H9 (cell line): Measurements from ENCODE around the gene RORC. TPM values are rescaled to one million over a fixed set of nuclear protein-coding genes. Genes with fewer than 3 reads are reported as not detected.

ENCODE experiments used
- DNase-seq: peaks from one replicate; pipeline ENCODE4 v3.0.0-alpha.2; 2017
- H2AFZ ChIP-seq: one replicate; pipeline ENCODE4 v1.6.1; 2013; ENCODE audit warnings: mild to moderate bottlenecking, low read length, control low read depth, moderate library complexity
- H2AK5ac ChIP-seq: 2 replicates; pipeline ENCODE4 v1.6.1; 2013; ENCODE audit warnings: low read length, control low read depth, mixed read lengths; ENCODE audit not compliant: insufficient read length
- H2BK120ac ChIP-seq: one replicate; pipeline ENCODE4 v1.6.1; 2013; ENCODE audit warnings: low read depth, mild to moderate bottlenecking, low read length, control low read depth, inconsistent platforms; ENCODE audit not compliant: poor library complexity, severe bottlenecking
- H2BK12ac ChIP-seq: 2 replicates; pipeline ENCODE4 v1.6.1; 2013; ENCODE audit warnings: low read length, control low read depth, mixed read lengths, low read depth; ENCODE audit not compliant: insufficient read length
- H2BK15ac ChIP-seq: 2 replicates; pipeline ENCODE4 v1.6.1; 2013; ENCODE audit warnings: low read depth, low read length, control low read depth
- H2BK20ac ChIP-seq: one replicate; pipeline ENCODE4 v1.6.1; 2013; ENCODE audit warnings: low read depth, mild to moderate bottlenecking, low read length, control low read depth, inconsistent platforms; ENCODE audit not compliant: poor library complexity, severe bottlenecking
- H2BK5ac ChIP-seq: 2 replicates; pipeline ENCODE4 v1.6.1; 2013; ENCODE audit warnings: low read length, control low read depth, mixed read lengths; ENCODE audit not compliant: insufficient read length
- H3K14ac ChIP-seq: 2 replicates; pipeline ENCODE4 v1.6.1; 2013; ENCODE audit warnings: low read length, control low read depth; ENCODE audit not compliant: insufficient read depth
- H3K18ac ChIP-seq: 2 replicates; pipeline ENCODE4 v1.6.1; 2013; ENCODE audit warnings: low read depth, mild to moderate bottlenecking, mixed read lengths, low read length, control low read depth; ENCODE audit not compliant: insufficient read length
- H3K23ac ChIP-seq: 2 replicates; pipeline ENCODE4 v1.6.1; 2013; ENCODE audit warnings: low read length, control low read depth, mixed read lengths, low read depth; ENCODE audit not compliant: insufficient read length
- H3K23me2 ChIP-seq: 2 replicates; pipeline ENCODE4 v1.6.1; 2013; ENCODE audit warnings: low read depth, mild to moderate bottlenecking, mixed read lengths, low read length, control low read depth; ENCODE audit not compliant: insufficient read length, poor library complexity, severe bottlenecking
- H3K27ac ChIP-seq: 2 replicates; pipeline ENCODE4 v1.5.1; 2013; ENCODE audit warnings: low read length, control low read depth, mixed read lengths, low read depth; ENCODE audit not compliant: insufficient read length
- H3K27me3 ChIP-seq: 2 replicates; pipeline ENCODE4 v1.6.1; 2013; ENCODE audit warnings: low read length, control low read depth, inconsistent platforms; ENCODE audit not compliant: insufficient read depth
- H3K4ac ChIP-seq: 2 replicates; pipeline ENCODE4 v1.6.1; 2013; ENCODE audit warnings: low read depth, mild to moderate bottlenecking, control low read depth, inconsistent platforms, low read length, moderate library complexity
- H3K4me1 ChIP-seq: 2 replicates; pipeline ENCODE4 v1.6.1; 2013; ENCODE audit warnings: low read length, control low read depth, inconsistent platforms; ENCODE audit not compliant: insufficient read depth
- H3K4me2 ChIP-seq: 2 replicates; pipeline ENCODE4 v1.6.1; 2013; ENCODE audit warnings: low read length, control low read depth, mixed read lengths; ENCODE audit not compliant: insufficient read length, insufficient read depth
- H3K56ac ChIP-seq: 2 replicates; pipeline ENCODE4 v1.6.1; 2013; ENCODE audit warnings: low read depth, mild to moderate bottlenecking, mixed read lengths, low read length, control low read depth; ENCODE audit not compliant: insufficient read length
- H3K79me1 ChIP-seq: 2 replicates; pipeline ENCODE4 v1.6.1; 2013; ENCODE audit warnings: low read depth, mild to moderate bottlenecking, moderate library complexity, low read length, control low read depth, inconsistent platforms; ENCODE audit not compliant: insufficient read depth, poor library complexity, severe bottlenecking
- H3K79me2 ChIP-seq: 2 replicates; pipeline ENCODE4 v1.6.1; 2013; ENCODE audit warnings: low read length, control low read depth, inconsistent platforms; ENCODE audit not compliant: insufficient read depth
- H3K9ac ChIP-seq: 2 replicates; pipeline ENCODE4 v1.6.1; 2013; ENCODE audit warnings: low read length, control low read depth, mixed read lengths; ENCODE audit not compliant: insufficient read length; ENCODE audit errors: extremely low read depth
- H3K9me3 ChIP-seq: one replicate; pipeline ENCODE4 v1.6.1; 2013; ENCODE audit warnings: low read depth, low read length, inconsistent platforms; ENCODE audit not compliant: control insufficient read depth
- H3T11ph ChIP-seq: one replicate; pipeline ENCODE4 v1.6.1; 2013; ENCODE audit warnings: mild to moderate bottlenecking, low read length, control low read depth, inconsistent platforms
- H4K20me1 ChIP-seq: one replicate; pipeline ENCODE4 v1.6.1; 2013; ENCODE audit not compliant: control insufficient read depth, insufficient read length, insufficient read depth
- H4K5ac ChIP-seq: 2 replicates; pipeline ENCODE4 v1.6.1; 2013; ENCODE audit warnings: low read depth, mild to moderate bottlenecking, mixed read lengths, low read length, control low read depth; ENCODE audit not compliant: insufficient read length
- H4K8ac ChIP-seq: replicated peaks from 2 replicates; pipeline ENCODE4 v1.6.1; 2013; ENCODE audit warnings: low read length, control low read depth, mixed read lengths, low read depth; ENCODE audit not compliant: insufficient read length
- H4K91ac ChIP-seq: 2 replicates; pipeline ENCODE4 v1.6.1; 2013; ENCODE audit warnings: low read depth, mild to moderate bottlenecking, moderate library complexity, mixed read lengths, low read length, control low read depth; ENCODE audit not compliant: insufficient read length
- H3K27ac Mint-ChIP-seq, 3 experiments: 2 replicates in 2 of 3; 3 replicates in 1 of 3; pipeline ENCODE4 v1.8.0; 2020 to 2021; ENCODE audit warnings: mixed read lengths in 3 of 3, mild to moderate bottlenecking in 1 of 3, moderate library complexity in 1 of 3
- H3K27me3 Mint-ChIP-seq: 2 replicates; pipeline ENCODE4 v1.8.0; 2021; ENCODE audit warnings: low read depth, mild to moderate bottlenecking, moderate library complexity, mixed read lengths
- H3K36me3 Mint-ChIP-seq, 3 experiments: 2 replicates in 2 of 3; 3 replicates in 1 of 3; pipeline ENCODE4 v1.8.0; 2020 to 2021; ENCODE audit warnings: low read depth in 3 of 3, mixed read lengths in 3 of 3; ENCODE audit not compliant: insufficient read depth in 1 of 3
- H3K4me1 Mint-ChIP-seq, 2 experiments: 2 replicates each; pipeline ENCODE4 v1.8.0; 2020; ENCODE audit warnings: mixed read lengths in 2 of 2
- H3K4me3 Mint-ChIP-seq, 2 experiments: 2 replicates in 1 of 2; 3 replicates in 1 of 2; pipeline ENCODE4 v1.8.0; 2020 to 2021; ENCODE audit warnings: mild to moderate bottlenecking in 2 of 2, mixed read lengths in 2 of 2, moderate library complexity in 1 of 2
- H3K9me3 Mint-ChIP-seq, 2 experiments: 2 replicates in 1 of 2; 3 replicates in 1 of 2; pipeline ENCODE4 v1.8.0; 2020; ENCODE audit warnings: mild to moderate bottlenecking in 2 of 2, mixed read lengths in 2 of 2, moderate library complexity in 1 of 2
- CTCF ChIP-seq: fragments of 200-600 bp; sonication (generic); conservative IDR thresholded peaks from 3 replicates; pipeline ENCODE4 v1.8.0; 2021; ENCODE audit warnings: antibody characterized with exemption, mild to moderate bottlenecking
- WGBS: extraction: QIAGEN DNeasy Blood & Tissue Kit; methylation state at CpG from one replicate; pipeline ENCODE4 v1.1.7; 2013; ENCODE audit warnings: missing lambda C conversion rate, low lambda C conversion rate, mixed read lengths; ENCODE audit not compliant: insufficient read length; ENCODE audit errors: extremely low coverage; 5-methylcytosine and 5-hydroxymethylcytosine counted together
- total RNA-seq: library from RNA; stranded (reverse); gene quantifications from 2 replicates; pipeline ENCODE4 v1.2.1, GENCODE V29; 2021

The RORC gene
- total RNA-seq, 1 experiment from 2014 or later: 0.52 TPM

- H2AK5ac ChIP-seq: no peak overlapping the region
- H3K27ac ChIP-seq: no peak overlapping the region
- H2BK15ac ChIP-seq: no peak overlapping the region
- H4K8ac ChIP-seq: no peak overlapping the region
- no peaks in the 10 kb centered on the region for H3K4me1 ChIP-seq
- H4K91ac ChIP-seq: no peak overlapping the region
- H2BK5ac ChIP-seq: no peak overlapping the region
- Mint-ChIP-seq H3K36me3 (peaks cover 10 to 52% (median 33%) of the 10 kb centered on the region in 3 experiments; a peak in 6 of 7 replicates), H3K4me1 (no peaks in the 10 kb centered on the region), H3K9me3 (peaks cover 4 to 8% of the 10 kb centered on the region in 2 experiments; a peak in 3 of 5 replicates), H3K4me3 (no peak overlapping the region), H3K27ac (no peak overlapping the region), H3K27me3 (no peaks in the 10 kb centered on the region; the same call in none of the 2 replicates)
- no peak overlapping the region for H2BK20ac ChIP-seq
- H3K23me2 ChIP-seq: no peaks in the 10 kb centered on the region
- no peak overlapping the region for H2BK120ac ChIP-seq
- no peaks in the 10 kb centered on the region for H3K27me3 ChIP-seq
- H2AFZ ChIP-seq: no peak overlapping the region
- no peaks in the 10 kb centered on the region for H3K9me3 ChIP-seq
- no peak overlapping the region for H3K14ac ChIP-seq
- no peaks in the 10 kb centered on the region for H3K79me2 ChIP-seq
- DNase-seq: no peak
- no peaks in the 10 kb centered on the region for H3K79me1 ChIP-seq
- H3K4ac ChIP-seq: no peak overlapping the region
- no peak for TF ChIP-seq CTCF
- no CpG with 5 or more reads among the region's 3 CpGs for WGBS
- H3K9ac ChIP-seq: no peak overlapping the region
- H3K4me2 ChIP-seq: no peak overlapping the region
- H2BK12ac ChIP-seq: no peak overlapping the region
- H3T11ph ChIP-seq: no peak overlapping the region
- no peak overlapping the region for H4K5ac ChIP-seq
- no peaks in the 10 kb centered on the region for H4K20me1 ChIP-seq
- H3K56ac ChIP-seq: no peak overlapping the region
- no peak overlapping the region for H3K23ac ChIP-seq
- H3K18ac ChIP-seq: no peak overlapping the region
These were observed 57.2 kb downstream of the RORC start for GRCh38 chr1:151774256-151774922.
